Cardiac atrium fibroblast (primary cell): Measurements from ENCODE around the gene DSCAML1. TPM values are rescaled to one million over a fixed set of nuclear protein-coding genes. Genes with fewer than 3 reads are reported as not detected.

Experiments used
- total RNA-seq: library from RNA; depleted of rRNA; stranded (reverse); fragments of >200 nt; gene quantifications from 2 replicates; pipeline ENCODE4 v1.2.3, GENCODE V29; 2015

The DSCAML1 gene, protein sequence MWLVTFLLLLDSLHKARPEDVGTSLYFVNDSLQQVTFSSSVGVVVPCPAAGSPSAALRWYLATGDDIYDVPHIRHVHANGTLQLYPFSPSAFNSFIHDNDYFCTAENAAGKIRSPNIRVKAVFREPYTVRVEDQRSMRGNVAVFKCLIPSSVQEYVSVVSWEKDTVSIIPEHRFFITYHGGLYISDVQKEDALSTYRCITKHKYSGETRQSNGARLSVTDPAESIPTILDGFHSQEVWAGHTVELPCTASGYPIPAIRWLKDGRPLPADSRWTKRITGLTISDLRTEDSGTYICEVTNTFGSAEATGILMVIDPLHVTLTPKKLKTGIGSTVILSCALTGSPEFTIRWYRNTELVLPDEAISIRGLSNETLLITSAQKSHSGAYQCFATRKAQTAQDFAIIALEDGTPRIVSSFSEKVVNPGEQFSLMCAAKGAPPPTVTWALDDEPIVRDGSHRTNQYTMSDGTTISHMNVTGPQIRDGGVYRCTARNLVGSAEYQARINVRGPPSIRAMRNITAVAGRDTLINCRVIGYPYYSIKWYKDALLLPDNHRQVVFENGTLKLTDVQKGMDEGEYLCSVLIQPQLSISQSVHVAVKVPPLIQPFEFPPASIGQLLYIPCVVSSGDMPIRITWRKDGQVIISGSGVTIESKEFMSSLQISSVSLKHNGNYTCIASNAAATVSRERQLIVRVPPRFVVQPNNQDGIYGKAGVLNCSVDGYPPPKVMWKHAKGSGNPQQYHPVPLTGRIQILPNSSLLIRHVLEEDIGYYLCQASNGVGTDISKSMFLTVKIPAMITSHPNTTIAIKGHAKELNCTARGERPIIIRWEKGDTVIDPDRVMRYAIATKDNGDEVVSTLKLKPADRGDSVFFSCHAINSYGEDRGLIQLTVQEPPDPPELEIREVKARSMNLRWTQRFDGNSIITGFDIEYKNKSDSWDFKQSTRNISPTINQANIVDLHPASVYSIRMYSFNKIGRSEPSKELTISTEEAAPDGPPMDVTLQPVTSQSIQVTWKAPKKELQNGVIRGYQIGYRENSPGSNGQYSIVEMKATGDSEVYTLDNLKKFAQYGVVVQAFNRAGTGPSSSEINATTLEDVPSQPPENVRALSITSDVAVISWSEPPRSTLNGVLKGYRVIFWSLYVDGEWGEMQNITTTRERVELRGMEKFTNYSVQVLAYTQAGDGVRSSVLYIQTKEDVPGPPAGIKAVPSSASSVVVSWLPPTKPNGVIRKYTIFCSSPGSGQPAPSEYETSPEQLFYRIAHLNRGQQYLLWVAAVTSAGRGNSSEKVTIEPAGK (N-terminal part only)
- not detected in 2 replicates for total RNA-seq

DNA sequence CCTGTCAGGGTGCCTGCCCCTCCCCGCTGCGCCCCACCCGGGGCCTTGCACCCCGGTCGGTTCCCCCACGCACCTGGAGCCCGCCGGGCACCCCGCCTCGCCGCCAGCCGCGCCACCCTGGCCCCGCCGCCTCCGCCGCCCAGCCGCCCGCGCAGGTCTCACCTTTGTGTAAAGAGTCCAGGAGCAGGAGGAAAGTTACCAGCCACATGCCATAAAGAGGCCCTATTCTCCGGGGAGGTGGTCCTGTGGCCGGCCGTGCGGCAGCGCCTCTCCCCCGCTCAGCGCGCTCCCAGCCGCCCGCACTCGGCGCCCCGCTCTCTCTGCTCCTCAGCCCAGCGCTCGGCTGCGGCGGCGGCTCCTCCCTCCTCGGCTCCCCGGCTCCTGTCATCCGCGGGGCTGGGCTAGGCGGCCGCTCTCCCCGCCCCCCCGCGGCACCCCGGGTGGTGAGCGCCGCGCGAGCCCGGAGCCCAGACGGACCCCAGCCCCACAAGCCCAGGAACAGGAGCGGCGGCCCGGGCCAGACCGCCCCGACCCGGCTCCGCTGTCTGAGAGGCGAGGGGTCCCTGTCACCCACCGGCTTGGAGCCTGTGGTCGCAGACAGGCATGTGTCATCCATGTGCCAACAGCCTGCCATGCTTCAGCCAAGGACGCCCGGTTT, at the start of gene DSCAML1:
DSCAML1 (minus strand) TSS at position 345 of the 658 bp plus-strand sequence; CDS start at position 208, 137 bp downstream.

GRCh38 chr11:117824571-117825537, 27.8 kb upstream of the DSCAML1 start, which contains the start of gene FXYD2:
Gene FXYD2, minus strand, starts transcription at chr11:117824744. Its CDS starts 66 bp downstream, at chr11:117824678.

Other genes starting within 250 kb of the DSCAML1 start
- gene FXYD2, start 27.5 kb upstream of the DSCAML1 start, total RNA-seq: 1.3 TPM in 1 of 2 replicates, not detected in the other
- not detected in 2 replicates for gene FXYD6, start 79.4 kb upstream of the DSCAML1 start, total RNA-seq
- not detected in 2 replicates for gene TMPRSS13, start 132.2 kb upstream of the DSCAML1 start, total RNA-seq
- not detected in 2 replicates for gene IL10RA, start 189.2 kb upstream of the DSCAML1 start, total RNA-seq